Gastrocnemius medialis (tissue), 4 donors: ENCODE data around the gene FAHD2A. TPM values are rescaled to one million over a fixed set of nuclear protein-coding genes. Genes with fewer than 3 reads are reported as not detected.
A peak's percentile ranks its signal among the peaks of the same experiment; 100 is the strongest.
"Not testable (repeated sequence)": the region's sequence is repeated elsewhere in the genome, so short reads cannot be mapped to it uniquely, and the experiment has no call there.

Source experiments
- ATAC-seq, 2 donors: fragments of 150-250 bp; one replicate each; pipeline ENCODE4 v1.9.1; 2016
- DNase-seq, 2 donors: peaks; one replicate each; pipeline ENCODE4 v3.0.0-alpha.2; 2019
- H3K27ac ChIP-seq, 4 donors: fragments of 200-600 bp; sonication (generic); 1 replicate in 1 of 4; 2 replicates in 3 of 4; pipeline ENCODE4 v1.5.1; 2016 to 2018; ENCODE audit warnings: mild to moderate bottlenecking in 2 of 4, moderate library complexity in 1 of 4
- H3K27me3 ChIP-seq, 3 donors: fragments of 200-600 bp; sonication (generic) in 2 of 3; 1 replicate in 1 of 3; 2 replicates in 2 of 3; pipeline versions ENCODE4 v1.5.1 to v1.6.0; 2016 to 2019; ENCODE audit warnings: mild to moderate bottlenecking in 1 of 3, moderate library complexity in 1 of 3
- H3K36me3 ChIP-seq, 2 donors: fragments of 200-600 bp; sonication (generic) in 1 of 2; one replicate each; pipeline ENCODE4 v1.5.1; 2017 to 2018
- H3K4me1 ChIP-seq, 2 donors: fragments of 200-600 bp; sonication (generic) in 1 of 2; one replicate each; pipeline ENCODE4 v1.5.1; 2016 to 2017; ENCODE audit warnings: mild to moderate bottlenecking in 2 of 2
- H3K4me3 ChIP-seq, 4 donors: fragments of 200-600 bp; sonication (generic) in 3 of 4; 1 replicate in 1 of 4; 2 replicates in 3 of 4; pipeline ENCODE4 v1.5.1; 2016 to 2019; ENCODE audit warnings: mild to moderate bottlenecking in 2 of 4
- H3K9me3 ChIP-seq, 3 donors: fragments of 200-600 bp; sonication (generic) in 2 of 3; 1 replicate in 1 of 3; 2 replicates in 2 of 3; pipeline ENCODE4 v1.5.1; 2016 to 2019
- in situ Hi-C, 4 donors: fragments of 200-750 bp; cut with MboI; loops; one replicate each; pipeline versions ENCODE4 v1.15.0 to v1.8.0; 2017; ENCODE audit warnings: low sequenced_read_pairs in 4 of 4
- intact Hi-C: fragments of 100-400 bp; cut with DNase I; formaldehyde crosslinking; loops from one replicate; pipeline ENCODE4 v1.15.1; 2023; ENCODE audit warnings: low total_unique reads
- total RNA-seq, 4 donors: library from RNA; depleted of rRNA; stranded (reverse); fragments of >200 nt; gene quantifications; one replicate each; pipeline versions ENCODE4 v1.1.0 to v1.2.3, GENCODE V29; 2016

Gene FAHD2A
- total RNA-seq, 4 donors from 2014 or later = 18.4 to 28.3 (median 27.0) TPM

- H3K9me3 ChIP-seq, H3K27me3 ChIP-seq, ATAC-seq, H3K4me1 ChIP-seq, DNase-seq, intact Hi-C loops, H3K27ac ChIP-seq, H3K36me3 ChIP-seq, H3K4me3 ChIP-seq, in situ Hi-C loops: not testable (repeated sequence)
Measured at GRCh38 chr2:95433373-95433772, 30.9 kb downstream of the FAHD2A start.

- H3K27me3 ChIP-seq, in situ Hi-C loops, H3K4me3 ChIP-seq, H3K4me1 ChIP-seq, H3K27ac ChIP-seq, ATAC-seq, DNase-seq, H3K9me3 ChIP-seq, H3K36me3 ChIP-seq, intact Hi-C loops: not testable (repeated sequence)
Measured at GRCh38 chr2:95433973-95434372, 31.5 kb downstream of the FAHD2A start.

GRCh38 chr2:95434507-95435076 lies 32.1 kb downstream of the FAHD2A start:
- H3K4me3 ChIP-seq, H3K4me1 ChIP-seq, DNase-seq, H3K36me3 ChIP-seq, intact Hi-C loops, H3K9me3 ChIP-seq, in situ Hi-C loops, H3K27me3 ChIP-seq, H3K27ac ChIP-seq: not testable (repeated sequence)
- ATAC-seq = peak in 1 of 2 donors; percentile 58

- H3K4me3 ChIP-seq, H3K4me1 ChIP-seq, H3K9me3 ChIP-seq, intact Hi-C loops, in situ Hi-C loops, H3K27ac ChIP-seq, H3K36me3 ChIP-seq, ATAC-seq, DNase-seq, H3K27me3 ChIP-seq: not testable (repeated sequence)
Measured at GRCh38 chr2:95435162-95435871, 32.8 kb downstream of the FAHD2A start.

GRCh38 chr2:95435872-95436209 lies 33.3 kb downstream of the FAHD2A start:
- H3K27me3 ChIP-seq, in situ Hi-C loops, H3K4me3 ChIP-seq, intact Hi-C loops, H3K4me1 ChIP-seq, ATAC-seq, H3K36me3 ChIP-seq, H3K9me3 ChIP-seq, H3K27ac ChIP-seq, DNase-seq: not testable (repeated sequence)

- in situ Hi-C loops, DNase-seq, intact Hi-C loops, H3K4me3 ChIP-seq, H3K27me3 ChIP-seq, H3K27ac ChIP-seq, H3K9me3 ChIP-seq, H3K36me3 ChIP-seq, H3K4me1 ChIP-seq: not testable (repeated sequence)
- ATAC-seq = peak; percentile 52 to 53
Measured at GRCh38 chr2:95442474-95443099, 40.1 kb downstream of the FAHD2A start.

GRCh38 chr2:95445317-95445716 lies 42.8 kb downstream of the FAHD2A start:
- H3K4me1 ChIP-seq, intact Hi-C loops, H3K27me3 ChIP-seq, ATAC-seq, in situ Hi-C loops, H3K4me3 ChIP-seq, H3K27ac ChIP-seq, H3K36me3 ChIP-seq, DNase-seq, H3K9me3 ChIP-seq: not testable (repeated sequence)

- H3K36me3 ChIP-seq, H3K4me3 ChIP-seq, H3K27me3 ChIP-seq, ATAC-seq, in situ Hi-C loops, H3K4me1 ChIP-seq, intact Hi-C loops, H3K9me3 ChIP-seq, DNase-seq, H3K27ac ChIP-seq: not testable (repeated sequence)
Measured at GRCh38 chr2:95463292-95463691, 60.8 kb downstream of the FAHD2A start.

Other genes with a start within 250 kb of the FAHD2A start
- gene ZNF514, start 242.9 kb upstream of the FAHD2A start, total RNA-seq = 10 to 100 TPM in 1 of 4 donors, 1 to 10 TPM in 3; 3.8 to 11.5 (median 5.9) TPM
- gene ZNF2, start 236.9 kb upstream of the FAHD2A start, total RNA-seq = 1 to 10 TPM; 2.4 to 3.6 (median 2.9) TPM
- 1 to 10 TPM; 1.5 to 4.5 (median 2.1) TPM for gene ZNF892, start 195.2 kb upstream of the FAHD2A start, total RNA-seq
- gene PROM2, start 128.3 kb upstream of the FAHD2A start, total RNA-seq = under 1 TPM in 2 of 4 donors, not detected in 2; 0.33 to 0.46 TPM
- gene KCNIP3, start 105.4 kb upstream of the FAHD2A start, total RNA-seq = 1 to 10 TPM in 2 of 4 donors, under 1 TPM in 2; 0.55 to 2.9 (median 1.0) TPM
- gene TRIM43B, start 82.0 kb downstream of the FAHD2A start, total RNA-seq = not detected
- not detected for gene TRIM43, start 189.3 kb downstream of the FAHD2A start, total RNA-seq